HG02870 (cell line): ENCODE results near the gene SNRPD2.
"Not testable (repeated sequence)": the region's sequence is repeated elsewhere in the genome, so short reads cannot be mapped to it uniquely, and the experiment has no call there.

Experiments
- ATAC-seq: cut with Tn5 transposase; IDR thresholded peaks from one replicate; pipeline ENCODE4 v1.9.1; 2021; ENCODE audit warnings: mild to moderate bottlenecking, moderate library complexity; ENCODE audit not compliant: unreplicated experiment

Gene SNRPD2

GRCh38 chr19:45705710-45706415 is 14.1 kb upstream of the SNRPD2 start:
- ATAC-seq, result no peak

GRCh38 chr19:45705115-45705514 is 13.4 kb upstream of the SNRPD2 start:
- ATAC-seq, result no peak

- ATAC-seq, result no peak
Observed at GRCh38 chr19:45701676-45702075, 9.9 kb upstream of the SNRPD2 start.

GRCh38 chr19:45693106-45693788 is 1.5 kb upstream of the SNRPD2 start:
- ATAC-seq, result no peak

GRCh38 chr19:45692187-45693105 is 693 bp upstream of the SNRPD2 start, which contains the start of gene QPCTL:
QPCTL (plus strand) TSS chr19:45692666; CDS start chr19:45692704, 38 bp downstream.
- peak; percentile 87 for ATAC-seq

- ATAC-seq, result no peak
Observed at GRCh38 chr19:45687599-45687998, 4.2 kb downstream of the SNRPD2 start.

GRCh38 chr19:45685045-45685444 is 6.7 kb downstream of the SNRPD2 start:
- ATAC-seq, result not testable (repeated sequence)

GRCh38 chr19:45682908-45683307 is 8.8 kb downstream of the SNRPD2 start:
- no peak for ATAC-seq

- no peak for ATAC-seq
Observed at GRCh38 chr19:45682117-45682516, 9.6 kb downstream of the SNRPD2 start.

- ATAC-seq, result peak; percentile 67
Observed at GRCh38 chr19:45681391-45682015, 10.2 kb downstream of the SNRPD2 start.

- ATAC-seq, result no peak
Observed at GRCh38 chr19:45677351-45678230, 14.2 kb downstream of the SNRPD2 start.

- ATAC-seq, result no peak
Observed at GRCh38 chr19:45676851-45677263, 14.9 kb downstream of the SNRPD2 start.

GRCh38 chr19:45674946-45675345 is 16.8 kb downstream of the SNRPD2 start:
- ATAC-seq, result no peak

GRCh38 chr19:45670670-45671453 is 20.9 kb downstream of the SNRPD2 start:
- ATAC-seq, result no peak

- no peak for ATAC-seq
Observed at GRCh38 chr19:45668342-45668871, 23.3 kb downstream of the SNRPD2 start.

GRCh38 chr19:45667620-45668341 is 24.0 kb downstream of the SNRPD2 start, which contains the start of gene GIPR:
GIPR (plus strand) TSS chr19:45668221; CDS start chr19:45669521, 1,300 bp downstream.
- ATAC-seq, result no peak

- ATAC-seq, result no peak
Observed at GRCh38 chr19:45664575-45664974, 27.2 kb downstream of the SNRPD2 start.

- ATAC-seq, result no peak
Observed at GRCh38 chr19:45663800-45664199, 28.0 kb downstream of the SNRPD2 start.
